ENCODE data around the gene HSD11B1. TPM values are rescaled to one million over a fixed set of nuclear protein-coding genes. Genes with fewer than 3 reads are reported as not detected.

HSD11B1 gene
- total and polyA plus RNA-seq, 2 donors from 2014 or later: 1.8 to 5.5 TPM

- Histone ChIP-seq H3K4me3 (ENCODE audit: low read length in 3 of 3) (peak overlapping the region; percentile 53 to 85 (median 71)), H3K9me3 (ENCODE audit: control insufficient read depth in 2 of 3, insufficient read depth in 1 of 3, low read length in 3 of 3) (peaks cover 0 to 5% (median 0%) of the 10 kb centered on the region in 3 donors), H3K27me3 (ENCODE audit: control insufficient read depth, insufficient read depth, low read length) (no peaks in the 10 kb centered on the region), H3K4me1 (ENCODE audit: control insufficient read depth in 2 of 3, insufficient read depth in 2 of 3, low read depth in 1 of 3, low read length in 3 of 3) (peaks cover 3 to 34% (median 27%) of the 10 kb centered on the region in 3 donors), H3K36me3 (ENCODE audit: control insufficient read depth in 2 of 3, insufficient read depth in 3 of 3, low read length in 3 of 3) (no peaks in the 10 kb centered on the region), H3K9ac (ENCODE audit: low read length in 3 of 3) (peak overlapping the region; percentile 28 to 83 (median 74)), H3K27ac (ENCODE audit: low read depth in 2 of 2, low read length in 2 of 2) (peak overlapping the region; percentile 85 to 91)
- intact Hi-C loops (cut with DNase I): no loop called here
- DNase-seq (peak in 4 of 5 donors; percentile 56 to 81 (median 63)), FAIRE-seq (no peak)
- TF ChIP-seq, protein P1, sequence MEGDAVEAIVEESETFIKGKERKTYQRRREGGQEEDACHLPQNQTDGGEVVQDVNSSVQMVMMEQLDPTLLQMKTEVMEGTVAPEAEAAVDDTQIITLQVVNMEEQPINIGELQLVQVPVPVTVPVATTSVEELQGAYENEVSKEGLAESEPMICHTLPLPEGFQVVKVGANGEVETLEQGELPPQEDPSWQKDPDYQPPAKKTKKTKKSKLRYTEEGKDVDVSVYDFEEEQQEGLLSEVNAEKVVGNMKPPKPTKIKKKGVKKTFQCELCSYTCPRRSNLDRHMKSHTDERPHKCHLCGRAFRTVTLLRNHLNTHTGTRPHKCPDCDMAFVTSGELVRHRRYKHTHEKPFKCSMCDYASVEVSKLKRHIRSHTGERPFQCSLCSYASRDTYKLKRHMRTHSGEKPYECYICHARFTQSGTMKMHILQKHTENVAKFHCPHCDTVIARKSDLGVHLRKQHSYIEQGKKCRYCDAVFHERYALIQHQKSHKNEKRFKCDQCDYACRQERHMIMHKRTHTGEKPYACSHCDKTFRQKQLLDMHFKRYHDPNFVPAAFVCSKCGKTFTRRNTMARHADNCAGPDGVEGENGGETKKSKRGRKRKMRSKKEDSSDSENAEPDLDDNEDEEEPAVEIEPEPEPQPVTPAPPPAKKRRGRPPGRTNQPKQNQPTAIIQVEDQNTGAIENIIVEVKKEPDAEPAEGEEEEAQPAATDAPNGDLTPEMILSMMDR (IDR thresholded peaks at IDR 0.05; ENCODE audit: borderline replicate concordance, extremely low read depth, insufficient read depth): no peak
Measured at GRCh38 chr1:209675565-209676154, 29.0 kb upstream of the HSD11B1 start.

GRCh38 chr1:209678981-209679539 is 25.6 kb upstream of the HSD11B1 start:
- Histone ChIP-seq H3K9me3 (ENCODE audit: control insufficient read depth in 2 of 3, insufficient read depth in 1 of 3, low read length in 3 of 3) (no peaks in the 10 kb centered on the region), H3K4me3 (ENCODE audit: low read length in 3 of 3) (no peak overlapping the region), H3K9ac (ENCODE audit: low read length in 3 of 3) (no peak overlapping the region), H3K36me3 (ENCODE audit: control insufficient read depth in 2 of 3, insufficient read depth in 3 of 3, low read length in 3 of 3) (no peaks in the 10 kb centered on the region), H3K27me3 (ENCODE audit: control insufficient read depth, insufficient read depth, low read length) (no peaks in the 10 kb centered on the region), H3K4me1 (ENCODE audit: control insufficient read depth in 2 of 3, insufficient read depth in 2 of 3, low read depth in 1 of 3, low read length in 3 of 3) (peaks cover 3 to 18% (median 17%) of the 10 kb centered on the region in 3 donors), H3K27ac (ENCODE audit: low read depth in 2 of 2, low read length in 2 of 2) (no peak overlapping the region)
- DNase-seq (no peak), FAIRE-seq (no peak)
- intact Hi-C loops (cut with DNase I): no loop called here
- TF ChIP-seq, protein P1 (IDR thresholded peaks at IDR 0.05; ENCODE audit: borderline replicate concordance, extremely low read depth, insufficient read depth): no peak

DNA sequence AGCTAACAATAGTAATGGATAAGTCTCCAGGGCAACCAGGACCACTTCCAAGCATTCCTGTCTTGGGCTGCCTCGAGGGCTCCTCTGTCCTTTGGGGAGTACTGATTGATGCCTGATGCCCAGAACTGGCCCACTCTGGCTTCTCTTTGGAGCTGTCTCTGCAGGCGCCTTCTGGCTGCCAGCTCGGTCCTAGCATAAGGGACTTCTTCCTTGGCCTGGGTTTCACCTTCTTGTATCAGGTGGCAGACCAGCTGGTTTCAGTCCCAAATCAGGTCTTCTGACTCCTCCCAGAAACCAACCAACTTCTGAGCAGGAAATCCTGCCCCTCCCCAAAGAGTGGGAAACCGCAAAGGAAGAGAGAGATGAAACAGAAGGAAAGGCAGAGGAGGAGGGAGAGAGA is 18.8 kb upstream of the HSD11B1 start:
- H3K4me1 ChIP-seq (ENCODE audit: control insufficient read depth in 2 of 3, insufficient read depth in 2 of 3, low read depth in 1 of 3, low read length in 3 of 3): peaks cover 0 to 2% (median 0%) of the 10 kb centered on the region in 3 donors
- no peaks in the 10 kb centered on the region for H3K9me3 ChIP-seq (ENCODE audit: control insufficient read depth in 2 of 3, insufficient read depth in 1 of 3, low read length in 3 of 3)
- TF ChIP-seq, protein P1 (IDR thresholded peaks at IDR 0.05; ENCODE audit: borderline replicate concordance, extremely low read depth, insufficient read depth): no peak
- H3K27ac ChIP-seq (ENCODE audit: low read depth in 2 of 2, low read length in 2 of 2): no peak overlapping the region
- intact Hi-C loops (cut with DNase I): no loop called here
- no peaks in the 10 kb centered on the region for H3K36me3 ChIP-seq (ENCODE audit: control insufficient read depth in 2 of 3, insufficient read depth in 3 of 3, low read length in 3 of 3)
- no peak overlapping the region for H3K4me3 ChIP-seq (ENCODE audit: low read length in 3 of 3)
- no peak for DNase-seq
- H3K27me3 ChIP-seq (ENCODE audit: control insufficient read depth, insufficient read depth, low read length): no peaks in the 10 kb centered on the region
- FAIRE-seq: no peak
- H3K9ac ChIP-seq (ENCODE audit: low read length in 3 of 3): no peak overlapping the region
